GM12891 (cell line): ENCODE measurements around the gene CRKL.

Experiments used
- POLR2A ChIP-seq: IDR thresholded peaks from 2 replicates; pipeline ENCODE4 v1.6.1; 2011; ENCODE audit warnings: low read depth, low read length, control low read depth
- POLR2AphosphoS5 ChIP-seq: IDR thresholded peaks from 2 replicates; pipeline ENCODE4 v1.6.1; 2011; ENCODE audit warnings: low read depth, low read length, control low read depth
- TAF1 ChIP-seq: IDR thresholded peaks from 2 replicates; pipeline ENCODE4 v1.6.1; 2011; ENCODE audit warnings: low read depth, low read length, control low read depth

DNA sequence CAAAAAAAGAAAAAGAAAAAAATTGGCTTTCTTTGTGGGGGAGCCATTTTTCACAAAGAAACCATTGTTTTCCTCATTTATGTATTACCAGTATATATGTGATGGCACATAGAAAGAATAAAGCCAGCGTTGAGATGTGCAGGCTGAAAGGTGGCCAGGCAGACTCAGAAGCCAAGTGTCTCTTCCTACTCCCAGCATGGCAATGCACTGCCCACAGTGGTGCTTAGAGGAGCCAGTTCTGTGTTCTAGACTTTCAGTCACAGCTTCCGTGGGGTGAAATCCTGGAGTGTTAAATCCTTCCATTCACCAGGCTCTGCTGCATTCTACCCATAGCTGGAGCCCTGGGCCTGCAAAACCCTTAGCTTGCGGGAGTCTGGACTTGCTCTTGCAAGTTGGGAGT lies 39.5 kb upstream of the CRKL start:
- TF ChIP-seq POLR2A (no peak), POLR2AphosphoS5 (no peak), TAF1 (no peak)
